HG03103 (cell line): Measurements from ENCODE around the gene RTN4.
"Not testable (repeated sequence)": the region's sequence is repeated elsewhere in the genome, so short reads cannot be mapped to it uniquely, and the experiment has no call there.

Experiments used
- ATAC-seq: cut with Tn5 transposase; IDR thresholded peaks from one replicate; pipeline ENCODE4 v1.9.1; 2021; ENCODE audit warnings: low read depth; ENCODE audit not compliant: unreplicated experiment

Gene RTN4

GRCh38 chr2:55076019-55076418, 25.8 kb upstream of the RTN4 start:
- not testable (repeated sequence) for ATAC-seq

GRCh38 chr2:55073000-55073983, 23.0 kb upstream of the RTN4 start:
- no peak for ATAC-seq

- ATAC-seq: no peak
These were observed 13.6 kb upstream of the RTN4 start for GRCh38 chr2:55063713-55064323.

- no peak for ATAC-seq
These were observed 13.0 kb upstream of the RTN4 start for GRCh38 chr2:55063226-55063625.

- no peak for ATAC-seq
These were observed 12.5 kb upstream of the RTN4 start for GRCh38 chr2:55062754-55063153.

GRCh38 chr2:55061523-55062344, 11.5 kb upstream of the RTN4 start:
- ATAC-seq: no peak

- ATAC-seq: no peak
These were observed 9.5 kb upstream of the RTN4 start for GRCh38 chr2:55059793-55060192.

- ATAC-seq: no peak
These were observed 7.2 kb upstream of the RTN4 start for GRCh38 chr2:55057474-55057873.

GRCh38 chr2:55056024-55056521, 5.8 kb upstream of the RTN4 start:
- ATAC-seq: no peak

GRCh38 chr2:55054106-55054875, 4.0 kb upstream of the RTN4 start:
- peak; percentile 23 for ATAC-seq

GRCh38 chr2:55053225-55053624, 3.0 kb upstream of the RTN4 start:
- not testable (repeated sequence) for ATAC-seq

GRCh38 chr2:55052129-55053061, 2.1 kb upstream of the RTN4 start:
- no peak for ATAC-seq

GRCh38 chr2:55051026-55051866, 995 bp upstream of the RTN4 start:
- ATAC-seq: no peak

GRCh38 chr2:55049821-55050099, 491 bp downstream of the RTN4 start:
- no peak for ATAC-seq

GRCh38 chr2:55049043-55049820, 1.0 kb downstream of the RTN4 start:
- ATAC-seq: no peak

GRCh38 chr2:55048508-55049042, 1.7 kb downstream of the RTN4 start:
- ATAC-seq: no peak

GRCh38 chr2:55047677-55048299, 2.5 kb downstream of the RTN4 start:
- ATAC-seq: no peak
